K562 (cell line): ENCODE measurements around the gene NUDCD3. TPM values are rescaled to one million over a fixed set of nuclear protein-coding genes. Genes with fewer than 3 reads are reported as not detected.

Experiments
- ATAC-seq: fragments of 200-7000 bp; cut with Tn5 transposase; 3 replicates; pipeline ENCODE4 v1.9.1; 2020; ENCODE audit warnings: moderate library complexity
- BruUV-seq: library from RNA; stranded (reverse); fragments of 400-500 nt; replicated peaks from 2 replicates; lab custom pipeline; 2021; lab: Mats Ljungman, UMichigan
- CTCF ChIA-PET: fragments of 300-600 bp; formaldehyde crosslinking; extraction: SDS; loops from one replicate; lab custom pipeline; 2021; ENCODE audit warnings: low intra/inter-chr PET ratio; lab: Yijun Ruan, JAX
- POLR2A ChIA-PET: fragments of 300-600, 350-650 bp; sonication (Branson Sonifier 250); formaldehyde crosslinking; extraction: SDS; loops from one replicate; lab custom pipeline; 2021; ENCODE audit warnings: antibody characterized with exemption, inconsistent platforms; lab: Yijun Ruan, JAX
- DNase-seq, 4 experiments: peaks; one replicate each; pipeline versions ENCODE4 v3.0.0 to v3.0.0-alpha.2; 2011 to 2018; ENCODE audit warnings: low spot score in 3 of 4, mixed read lengths in 3 of 4; ENCODE audit errors: extremely low read depth in 1 of 4
- FAIRE-seq: peaks from 2 replicates; lab custom pipeline; 2011; peaks lifted over from hg19 to GRCh38; lab: Jason Lieb, UNC
- H2AFZ ChIP-seq: 2 replicates; pipeline ENCODE4 v1.6.0; 2011; ENCODE audit warnings: low read depth, low read length, control low read depth, inconsistent platforms
- H3K27ac ChIP-seq: fragments of 200-600 bp; 3 replicates; pipeline ENCODE4 v1.8.0; 2011; ENCODE audit warnings: low read depth, mild to moderate bottlenecking, control low read depth, inconsistent platforms, low read length, moderate library complexity, mixed read lengths; ENCODE audit errors: extremely low read depth
- H3K27me3 ChIP-seq, 2 experiments: fragments of 300-600 bp in 1 of 2; 2 replicates in 1 of 2; 3 replicates in 1 of 2; pipeline versions ENCODE4 v1.6.0 to v1.8.0; 2011; ENCODE audit warnings: inconsistent platforms in 2 of 2, low read length in 2 of 2, mild to moderate bottlenecking in 1 of 2, mixed read lengths in 1 of 2, moderate library complexity in 1 of 2; ENCODE audit not compliant: control insufficient read depth in 2 of 2, insufficient read depth in 2 of 2
- H3K36me3 ChIP-seq: fragments of 300-600 bp; 3 replicates; pipeline ENCODE4 v1.8.0; 2011; ENCODE audit warnings: mild to moderate bottlenecking, low read length, inconsistent platforms; ENCODE audit not compliant: control insufficient read depth, insufficient read depth
- H3K4me1 ChIP-seq, 2 experiments: fragments of 200-600 bp in 1 of 2; replicated peaks in 1 of 2; 2 replicates in 1 of 2; 3 replicates in 1 of 2; pipeline versions ENCODE4 v1.5.1 to v1.8.0; 2011; ENCODE audit warnings: inconsistent platforms in 2 of 2, low read length in 2 of 2, mild to moderate bottlenecking in 1 of 2, mixed read lengths in 1 of 2, moderate library complexity in 1 of 2; ENCODE audit not compliant: control insufficient read depth in 2 of 2, insufficient read depth in 2 of 2
- H3K4me2 ChIP-seq: 2 replicates; pipeline ENCODE4 v1.6.1; 2011; ENCODE audit warnings: low read length, control low read depth, inconsistent platforms, mixed read lengths; ENCODE audit not compliant: insufficient read depth
- H3K4me3 ChIP-seq: fragments of 200-600 bp; sonication (generic), shearing (Covaris generic); 2 replicates; pipeline ENCODE4 v1.5.1; 2016; ENCODE audit warnings: control low read depth, inconsistent platforms
- H3K79me2 ChIP-seq: fragments of 200-600 bp; 3 replicates; pipeline ENCODE4 v1.8.0; 2011; ENCODE audit warnings: low read length, inconsistent platforms; ENCODE audit not compliant: control insufficient read depth, insufficient read depth
- H3K9ac ChIP-seq, 2 experiments: 2 replicates each; pipeline versions ENCODE4 v1.6.0 to v1.6.1; 2011; ENCODE audit warnings: low read depth in 2 of 2, low read length in 2 of 2, control low read depth in 1 of 2, inconsistent platforms in 1 of 2, mild to moderate bottlenecking in 1 of 2, mixed read lengths in 1 of 2; ENCODE audit not compliant: insufficient read depth in 1 of 2
- H3K9me1 ChIP-seq: one replicate; pipeline ENCODE4 v1.6.0; 2011; ENCODE audit warnings: inconsistent platforms, mild to moderate bottlenecking, low read length, moderate library complexity; ENCODE audit not compliant: control insufficient read depth, insufficient read depth
- H3K9me3 ChIP-seq: replicated peaks from 2 replicates; pipeline ENCODE4 v1.5.1; 2011; ENCODE audit warnings: low read depth, low read length, inconsistent platforms; ENCODE audit not compliant: control insufficient read depth, insufficient read depth
- H4K20me1 ChIP-seq: replicated peaks from 2 replicates; pipeline ENCODE4 v1.6.1; 2011; ENCODE audit warnings: low read length, inconsistent platforms, mixed read lengths; ENCODE audit not compliant: control insufficient read depth, insufficient read depth
- ATF3 ChIP-seq, 2 experiments: fragments of 450-650 bp in 1 of 2; sonication (generic) in 1 of 2; formaldehyde crosslinking in 1 of 2; IDR thresholded peaks in 1 of 2; conservative IDR thresholded peaks in 1 of 2; 2 replicates each; pipeline versions ENCODE4 v1.6.1 to v1.8.1; 2016 to 2023; ENCODE audit warnings: mild to moderate bottlenecking in 2 of 2, moderate library complexity in 2 of 2, inconsistent platforms in 1 of 2, missing genetic modification reagents in 1 of 2
- CEBPZ ChIP-seq: fragments of 150-350 bp; IDR thresholded peaks from 2 replicates; pipeline ENCODE4 v1.6.1; 2014; ENCODE audit warnings: low read depth, mild to moderate bottlenecking, low read length, borderline replicate concordance
- GABPB1 ChIP-seq: sonication (generic); formaldehyde crosslinking; IDR thresholded peaks from 2 replicates; pipeline ENCODE4 v1.8.0; 2022; ENCODE audit warnings: mild to moderate bottlenecking, missing genetic modification reagents
- RB1 ChIP-seq: fragments of 450-650 bp; IDR thresholded peaks from 2 replicates; pipeline ENCODE4 v1.6.1; 2017; ENCODE audit warnings: low read depth, mild to moderate bottlenecking
- XRCC4 ChIP-seq: IDR thresholded peaks from one replicate; pipeline ENCODE4 v1.6.1; 2011; ENCODE audit not compliant: insufficient read depth, insufficient read length; ENCODE audit errors: extremely low read depth
- ZNF23 ChIP-seq: fragments of 250-450 bp; sonication (Bioruptor Pico); IDR thresholded peaks from 2 replicates; pipeline ENCODE4 v1.4.0; 2020; ENCODE audit warnings: mild to moderate bottlenecking
- ZNF232 ChIP-seq: sonication (generic); formaldehyde crosslinking; IDR thresholded peaks from 2 replicates; pipeline ENCODE4 v1.8.0; 2022; ENCODE audit warnings: mild to moderate bottlenecking, missing genetic modification reagents
- ZNF79 ChIP-seq: fragments of 250-450 bp; sonication (Bioruptor Pico); IDR thresholded peaks from 2 replicates; pipeline ENCODE4 v1.4.0; 2020; ENCODE audit warnings: low read depth, mild to moderate bottlenecking, moderate library complexity
- ZZZ3 ChIP-seq: fragments of 450-650 bp; IDR thresholded peaks from 2 replicates; pipeline ENCODE4 v1.6.1; 2016; ENCODE audit warnings: antibody characterized with exemption, mild to moderate bottlenecking, moderate library complexity
- WGBS: fragments of 100-300 bp; shearing (Covaris generic); methylation state at CpG from one replicate; pipeline ENCODE4 v1.1.6; 2016; ENCODE audit warnings: low coverage, mixed read lengths; ENCODE audit not compliant: insufficient coverage; ENCODE audit errors: missing lambda C conversion rate; 5-methylcytosine and 5-hydroxymethylcytosine counted together
- in situ Hi-C: fragments of 300-500 bp; cut with MboI; formaldehyde crosslinking; loops from 4 replicates; pipeline ENCODE4 v1.15.0; 2018; ENCODE audit warnings: inconsistent platforms, mixed read lengths
- intact Hi-C: fragments of 100-400 bp; cut with micrococcal nuclease; formaldehyde crosslinking; loops from 2 replicates; pipeline ENCODE4 v1.14.2; 2022
- polyA plus RNA-seq, 8 experiments: library from polyadenylated mRNA; depleted of rRNA in 4 of 8; stranded (reverse) in 5 of 8; unstranded in 3 of 8; fragments of >200 nt; fragmentation: Nextera tagmentation in 2 of 8; fragmentation: Illumina TruSeq in 1 of 8; extraction: Ambion mirVana in 2 of 8; extraction: Trizol in 1 of 8; gene quantifications; 2 replicates each; pipeline versions ENCODE4 v1.2.1 to v1.2.3, GENCODE V29; 2011 to 2014; ENCODE audit warnings: inconsistent platforms in 1 of 8, missing spikeins in 1 of 8
- total RNA-seq, 7 experiments: library from RNA; depleted of rRNA in 6 of 7; stranded (reverse); fragments of >200 nt in 6 of 7; fragmentation: Illumina TruSeq in 2 of 7; extraction: Trizol in 2 of 7; gene quantifications; 2 replicates each; pipeline versions ENCODE4 v1.2.1 to v1.2.3, GENCODE V29; 2011 to 2021; ENCODE audit warnings: low replicate concordance in 1 of 7

NUDCD3 gene
- total and polyA plus RNA-seq, 9 of the 15 experiments (the other 6 are each of a cell fraction or from before 2014, with no cell fraction given): 24.8 to 64.2 (median 42.6) TPM

GRCh38 chr7:44411306-44411705 lies 79.2 kb downstream of the NUDCD3 start (continued):
- TF ChIP-seq ATF3 (IDR thresholded peaks at IDR 0.05) (no peak), ATF3 (CRISPR knock-in tag; conservative IDR thresholded peaks at IDR 0.05) (no peak), XRCC4 (no peak), RB1 (no peak), ZNF232 (no peak), ZZZ3 (no peak), ZNF79 (CRISPR knock-in tag) (no peak)

GRCh38 chr7:44408596-44408995 lies 81.9 kb downstream of the NUDCD3 start:
- Histone ChIP-seq H3K4me3 (no peak overlapping the region), H3K9me1 (no peaks in the 10 kb centered on the region), H3K27ac (no peak overlapping the region), H3K27me3 (no peaks in the 10 kb centered on the region), H4K20me1 (no peaks in the 10 kb centered on the region), H3K36me3 (peaks cover 21% of the 10 kb centered on the region; the same call in 2 of the 3 replicates), H3K4me1 (no peaks in the 10 kb centered on the region; a peak in 1 of 5 replicates), H3K79me2 (peaks cover 12% of the 10 kb centered on the region; the same call in 1 of the 3 replicates), H3K9me3 (no peaks in the 10 kb centered on the region), H3K4me2 (no peak overlapping the region), H3K9ac (no peak overlapping the region), H2AFZ (no peak overlapping the region)
- in situ Hi-C loops: no loop called here
- no peak for TF ChIP-seq ZNF23 (CRISPR knock-in tag)
- TF ChIP-seq GABPB1: no peak
- TF ChIP-seq CEBPZ: no peak
- DNase-seq (no peak), FAIRE-seq (no peak), ATAC-seq (no peak)
- intact Hi-C loops: loop anchor here (10.0 kb wide), 1 partner anchor 56 kb away; no protein-coding TSS in a partner anchor
- WGBS: 96% methylated on average over 3 of the region's 3 CpGs
- ChIA-PET POLR2A (interaction anchor here (0.8 to 1.0 kb wide), 3 partner anchors 8 to 144 kb away, joined by 3 to 4 read pairs (median 3); no protein-coding TSS in a partner anchor), CTCF (no interaction called here)
- no TSS peak for BruUV-seq
